ENCODE measurements around the gene PPIB. TPM values are rescaled to one million over a fixed set of nuclear protein-coding genes. Genes with fewer than 3 reads are reported as not detected.
A peak's percentile ranks its signal among the peaks of the same experiment; 100 is the strongest.

Gene PPIB
- total and polyA plus RNA-seq, 12 donors: 313 to 2,941 (median 648) TPM

DNA sequence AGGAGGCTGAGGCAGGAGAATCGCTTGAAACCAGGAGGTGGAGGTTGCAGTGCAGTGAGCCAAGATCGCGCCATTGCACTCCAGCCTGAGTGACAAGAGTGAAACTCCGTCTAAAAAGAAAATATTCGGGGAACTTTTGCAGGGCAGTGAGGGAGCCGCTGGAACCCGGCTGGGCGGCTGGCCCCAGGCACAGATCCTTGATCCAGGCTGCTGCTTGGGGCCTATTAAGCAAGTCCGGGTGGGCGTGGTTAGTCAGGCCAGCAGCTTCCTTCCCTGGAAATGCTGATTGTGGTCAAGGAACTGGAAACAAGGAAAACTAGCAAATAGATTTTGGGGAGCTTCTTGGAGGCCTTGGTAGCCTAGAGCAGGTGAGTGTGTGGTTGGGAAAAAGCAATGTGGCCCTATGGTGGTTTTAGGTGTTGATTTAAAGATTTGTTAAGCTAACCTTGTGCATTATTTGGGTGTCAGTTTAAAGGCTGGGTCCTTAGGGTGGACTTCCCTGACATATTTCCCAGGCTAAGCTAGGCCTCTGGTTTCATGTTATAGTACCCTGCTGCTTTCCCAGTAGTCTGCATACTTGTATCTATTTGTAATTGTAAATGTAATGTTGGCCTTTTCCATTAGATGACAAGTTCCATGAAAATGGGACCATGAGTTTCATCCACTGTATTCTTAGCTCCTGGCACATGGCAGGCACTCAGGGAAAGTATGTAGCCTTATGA, 29.0 kb downstream of the PPIB start:
- 90 to 95% (median 92%) methylated on average over 10 of the region's 10 CpGs for WGBS, 4 donors
- Histone ChIP-seq H3K9me3 (replicated peaks in 1 of 3) (no peaks in the 10 kb centered on the region), H3K4me1 (replicated peaks in 1 of 2) (peaks cover 7 to 15% of the 10 kb centered on the region in 2 donors), H3K4me3 (no peak overlapping the region), H3K27ac (peak overlapping the region in 2 of 5 donors; percentile 16 to 17), H3K27me3 (no peaks in the 10 kb centered on the region), H3K36me3 (replicated peaks in 1 of 2) (peaks cover 0 to 94% of the 10 kb centered on the region in 2 donors)
- TF ChIP-seq, protein P1, sequence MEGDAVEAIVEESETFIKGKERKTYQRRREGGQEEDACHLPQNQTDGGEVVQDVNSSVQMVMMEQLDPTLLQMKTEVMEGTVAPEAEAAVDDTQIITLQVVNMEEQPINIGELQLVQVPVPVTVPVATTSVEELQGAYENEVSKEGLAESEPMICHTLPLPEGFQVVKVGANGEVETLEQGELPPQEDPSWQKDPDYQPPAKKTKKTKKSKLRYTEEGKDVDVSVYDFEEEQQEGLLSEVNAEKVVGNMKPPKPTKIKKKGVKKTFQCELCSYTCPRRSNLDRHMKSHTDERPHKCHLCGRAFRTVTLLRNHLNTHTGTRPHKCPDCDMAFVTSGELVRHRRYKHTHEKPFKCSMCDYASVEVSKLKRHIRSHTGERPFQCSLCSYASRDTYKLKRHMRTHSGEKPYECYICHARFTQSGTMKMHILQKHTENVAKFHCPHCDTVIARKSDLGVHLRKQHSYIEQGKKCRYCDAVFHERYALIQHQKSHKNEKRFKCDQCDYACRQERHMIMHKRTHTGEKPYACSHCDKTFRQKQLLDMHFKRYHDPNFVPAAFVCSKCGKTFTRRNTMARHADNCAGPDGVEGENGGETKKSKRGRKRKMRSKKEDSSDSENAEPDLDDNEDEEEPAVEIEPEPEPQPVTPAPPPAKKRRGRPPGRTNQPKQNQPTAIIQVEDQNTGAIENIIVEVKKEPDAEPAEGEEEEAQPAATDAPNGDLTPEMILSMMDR (IDR thresholded peaks at IDR 0.05): no peak
- TF ChIP-seq POLR2A (IDR thresholded peaks at IDR 0.05): no peak
- DNase-seq: no peak
- intact Hi-C loops (cut with DNase I): no loop called here

DNA sequence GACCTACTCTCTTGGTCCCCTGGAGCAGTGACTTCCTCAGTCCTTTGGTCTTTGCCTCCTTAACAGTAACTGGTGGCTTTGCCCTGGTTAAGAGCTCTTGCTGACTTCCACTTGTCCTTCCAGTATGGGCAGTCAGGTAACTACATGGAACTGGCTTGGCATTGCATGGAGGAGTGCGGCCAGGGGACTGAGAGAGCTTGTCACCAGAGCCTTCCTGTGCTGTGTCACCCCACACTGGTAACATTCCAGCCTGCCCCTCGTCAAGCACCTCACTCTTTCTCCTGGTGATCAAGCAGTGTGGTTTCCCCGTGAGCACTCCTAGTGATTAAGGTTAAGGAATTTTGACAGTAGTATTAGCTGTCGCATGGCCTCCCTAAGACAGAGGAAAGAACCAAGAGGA, 30.6 kb downstream of the PPIB start:
- Histone ChIP-seq H3K9me3 (replicated peaks in 1 of 3) (no peaks in the 10 kb centered on the region), H3K36me3 (replicated peaks in 1 of 2) (peaks cover 0 to 96% of the 10 kb centered on the region in 2 donors), H3K4me1 (replicated peaks in 1 of 2) (peaks cover 7 to 15% of the 10 kb centered on the region in 2 donors), H3K27me3 (no peaks in the 10 kb centered on the region), H3K4me3 (no peak overlapping the region), H3K27ac (no peak overlapping the region)
- no peak for DNase-seq
- intact Hi-C loops (cut with DNase I): no loop called here
- WGBS, 4 donors: 91 to 97% (median 94%) methylated on average over 4 of the region's 4 CpGs
- TF ChIP-seq, protein P1 (IDR thresholded peaks at IDR 0.05): no peak
- TF ChIP-seq POLR2A (IDR thresholded peaks at IDR 0.05): no peak

DNA sequence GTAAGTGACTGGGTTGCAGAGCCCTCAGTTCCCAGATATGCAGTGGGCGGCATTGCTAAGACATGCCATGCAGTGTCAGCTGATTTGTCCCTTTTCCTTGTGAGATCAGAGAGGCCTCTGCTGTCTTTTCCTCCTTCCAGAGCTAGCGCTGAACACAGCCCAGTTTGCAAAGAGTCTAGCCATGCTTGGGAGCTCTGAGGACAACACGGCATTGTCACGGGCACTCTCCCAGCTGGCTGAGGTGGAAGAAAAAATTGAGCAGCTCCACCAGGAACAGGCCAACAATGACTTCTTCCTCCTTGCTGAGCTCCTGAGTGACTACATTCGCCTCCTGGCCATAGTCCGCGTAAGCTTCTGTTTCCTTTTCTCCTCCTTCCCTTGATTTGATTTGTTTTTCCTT, 31.3 kb downstream of the PPIB start:
- Histone ChIP-seq H3K4me1 (replicated peaks in 1 of 2) (peaks cover 7 to 15% of the 10 kb centered on the region in 2 donors), H3K36me3 (replicated peaks in 1 of 2) (peaks cover 0 to 96% of the 10 kb centered on the region in 2 donors), H3K27ac (no peak overlapping the region), H3K9me3 (replicated peaks in 1 of 3) (no peaks in the 10 kb centered on the region), H3K4me3 (no peak overlapping the region), H3K27me3 (no peaks in the 10 kb centered on the region)
- 93 to 99% (median 95%) methylated on average over 7 of the region's 7 CpGs for WGBS, 4 donors
- TF ChIP-seq, protein P1 (IDR thresholded peaks at IDR 0.05): no peak
- TF ChIP-seq POLR2A (IDR thresholded peaks at IDR 0.05): no peak
- intact Hi-C loops (cut with DNase I): no loop called here
- no peak for DNase-seq

DNA sequence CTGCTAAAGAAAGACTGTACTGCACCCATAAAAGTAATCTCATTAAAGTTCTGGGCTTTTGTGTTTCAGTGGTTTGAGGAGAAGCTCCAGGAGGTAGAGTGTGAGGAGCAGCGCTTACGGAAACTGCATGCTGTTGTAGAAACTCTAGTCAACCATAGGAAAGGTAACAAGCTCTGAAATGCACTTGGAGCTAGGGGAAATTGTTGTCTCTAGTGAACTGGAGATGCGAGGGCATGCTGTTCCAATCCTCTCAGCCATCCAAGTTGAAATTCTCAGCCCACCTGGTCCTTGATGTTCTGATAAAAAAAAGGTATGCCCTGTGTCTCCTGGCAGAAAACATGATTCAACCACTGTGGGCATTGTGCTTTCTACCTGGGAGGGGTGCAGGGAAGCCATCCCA, 32.7 kb downstream of the PPIB start:
- peaks cover 0 to 97% of the 10 kb centered on the region in 2 donors for H3K36me3 ChIP-seq (replicated peaks in 1 of 2)
- no peak for DNase-seq
- intact Hi-C loops (cut with DNase I): no loop called here
- H3K9me3 ChIP-seq (replicated peaks in 1 of 3): no peaks in the 10 kb centered on the region
- no peak overlapping the region for H3K27ac ChIP-seq
- H3K4me1 ChIP-seq (replicated peaks in 1 of 2): peaks cover 7 to 15% of the 10 kb centered on the region in 2 donors
- H3K4me3 ChIP-seq: no peak overlapping the region
- no peaks in the 10 kb centered on the region for H3K27me3 ChIP-seq
- TF ChIP-seq, protein P1 (IDR thresholded peaks at IDR 0.05): no peak
- no peak for TF ChIP-seq POLR2A (IDR thresholded peaks at IDR 0.05)
- WGBS, 4 donors: 92 to 98% (median 95%) methylated on average over 3 of the region's 3 CpGs

Measured in adrenal gland (tissue), 12 donors.